K562 (cell line): ENCODE data around the gene SLC6A16.

Experiments used
- BDP1 ChIP-seq: IDR thresholded peaks from 3 replicates; pipeline ENCODE4 v1.6.1; 2011; ENCODE audit not compliant: insufficient read length, insufficient read depth
- SMC3 ChIP-seq: conservative IDR thresholded peaks from 2 replicates; pipeline ENCODE4 v1.6.1; 2011; ENCODE audit warnings: low read depth, low read length, improper control_type of control experiment; ENCODE audit not compliant: insufficient read depth

DNA sequence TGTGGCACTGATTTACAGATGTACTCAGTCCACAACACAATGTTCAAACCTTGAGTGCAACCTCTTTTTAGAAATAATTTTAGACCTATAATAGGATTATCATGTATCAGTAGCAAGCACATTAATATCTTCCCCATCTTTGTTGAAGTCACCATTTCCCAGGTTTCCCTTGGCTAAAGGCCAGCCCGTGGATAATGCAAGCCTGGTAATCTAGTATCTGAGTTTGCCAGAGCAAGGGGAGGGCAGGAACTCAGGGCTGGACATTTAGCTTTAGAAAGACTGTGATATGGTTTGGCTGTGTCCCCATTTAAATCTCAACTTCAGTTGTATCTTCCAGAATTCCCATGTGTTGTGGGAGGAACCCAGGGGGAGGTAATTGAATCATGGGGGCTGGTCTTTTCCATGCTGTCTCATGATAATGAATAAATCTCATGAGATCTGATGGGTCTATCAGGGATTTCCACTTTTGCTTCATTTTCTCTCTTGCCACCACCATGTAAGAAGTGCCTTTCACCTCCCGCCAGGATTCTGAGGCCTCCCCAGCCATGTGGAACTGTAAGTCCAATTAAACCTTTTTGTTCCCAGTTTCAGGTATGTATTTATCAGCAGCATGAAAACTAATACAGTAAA, 37.7 kb downstream of the SLC6A16 start:
- no peak for TF ChIP-seq BDP1
- no peak for TF ChIP-seq SMC3
